Gastrocnemius medialis (tissue), 4 donors: Measurements from ENCODE around the gene ACVRL1.

Experiments used
- POLR2A ChIP-seq, 2 donors: fragments of 450-650 bp; IDR thresholded peaks; one replicate each; pipeline ENCODE4 v1.6.1; 2017; ENCODE audit warnings: antibody characterized with exemption in 2 of 2, mild to moderate bottlenecking in 2 of 2, moderate library complexity in 2 of 2
- TF ChIP-seq, protein P1 (sequence below), 5 experiments: fragments of 450-650 bp in 3 of 5; fragments of 200-600 bp in 2 of 5; sonication (generic) in 2 of 5; IDR thresholded peaks in 4 of 5; conservative IDR thresholded peaks in 1 of 5; 1 replicate in 4 of 5; 2 replicates in 1 of 5; pipeline ENCODE4 v1.5.1; 2016 to 2019; ENCODE audit warnings: antibody characterized with exemption in 5 of 5, mild to moderate bottlenecking in 3 of 5, moderate library complexity in 3 of 5

DNA sequence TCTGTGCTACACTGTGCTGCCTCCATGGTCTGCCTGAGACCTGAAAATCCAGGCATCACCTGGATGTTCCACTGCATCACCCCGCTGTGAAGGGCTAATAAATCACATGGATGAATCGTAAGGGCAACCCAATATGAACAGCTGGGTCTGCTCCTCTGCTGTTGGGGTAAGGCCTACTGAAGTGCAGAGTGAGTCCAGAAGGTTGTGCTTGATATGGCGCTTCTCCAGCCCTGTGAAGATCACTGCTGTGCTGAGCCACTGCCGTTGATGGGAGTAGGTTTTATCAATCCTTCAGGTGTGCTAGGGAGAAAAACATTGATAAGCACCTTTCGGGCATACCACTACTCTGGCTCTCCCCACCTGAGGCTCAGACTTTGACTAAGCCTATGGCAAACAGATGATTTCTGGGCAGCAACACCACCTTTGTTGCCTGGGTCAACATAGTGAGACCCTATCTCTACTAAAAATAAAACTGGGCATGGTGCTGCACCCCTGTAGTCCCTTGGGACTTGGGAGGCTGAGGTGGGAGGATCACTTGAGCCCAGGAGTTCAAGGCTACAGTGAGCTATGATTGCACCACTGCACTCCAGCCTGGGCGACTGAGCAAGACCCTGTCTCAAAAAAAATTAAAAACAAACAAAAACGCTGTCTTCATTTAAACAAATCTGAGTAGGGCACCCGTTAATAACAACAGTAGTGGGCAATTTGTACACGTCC lies 1.7 kb downstream of the ACVRL1 start:
- TF ChIP-seq POLR2A (IDR thresholded peaks at IDR 0.05) = no peak
- TF ChIP-seq, protein P1, sequence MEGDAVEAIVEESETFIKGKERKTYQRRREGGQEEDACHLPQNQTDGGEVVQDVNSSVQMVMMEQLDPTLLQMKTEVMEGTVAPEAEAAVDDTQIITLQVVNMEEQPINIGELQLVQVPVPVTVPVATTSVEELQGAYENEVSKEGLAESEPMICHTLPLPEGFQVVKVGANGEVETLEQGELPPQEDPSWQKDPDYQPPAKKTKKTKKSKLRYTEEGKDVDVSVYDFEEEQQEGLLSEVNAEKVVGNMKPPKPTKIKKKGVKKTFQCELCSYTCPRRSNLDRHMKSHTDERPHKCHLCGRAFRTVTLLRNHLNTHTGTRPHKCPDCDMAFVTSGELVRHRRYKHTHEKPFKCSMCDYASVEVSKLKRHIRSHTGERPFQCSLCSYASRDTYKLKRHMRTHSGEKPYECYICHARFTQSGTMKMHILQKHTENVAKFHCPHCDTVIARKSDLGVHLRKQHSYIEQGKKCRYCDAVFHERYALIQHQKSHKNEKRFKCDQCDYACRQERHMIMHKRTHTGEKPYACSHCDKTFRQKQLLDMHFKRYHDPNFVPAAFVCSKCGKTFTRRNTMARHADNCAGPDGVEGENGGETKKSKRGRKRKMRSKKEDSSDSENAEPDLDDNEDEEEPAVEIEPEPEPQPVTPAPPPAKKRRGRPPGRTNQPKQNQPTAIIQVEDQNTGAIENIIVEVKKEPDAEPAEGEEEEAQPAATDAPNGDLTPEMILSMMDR (IDR thresholded peaks at IDR 0.05 in 4 of 5, conservative IDR thresholded peaks at IDR 0.05 in 1 of 5) = no peak
